Measurements from ENCODE around the gene ARF6. TPM values are rescaled to one million over a fixed set of nuclear protein-coding genes. Genes with fewer than 3 reads are reported as not detected.
A peak's percentile ranks its signal among the peaks of the same experiment; 100 is the strongest.

Gene ARF6
- total RNA-seq, 1 experiment from 2014 or later: 88.8 TPM

- H3K27ac ChIP-seq (ENCODE audit: low read depth, low read length): no peak overlapping the region
- POLR2A ChIA-PET: interaction anchor here (0.7 to 2.6 kb wide), 5 partner anchors 50 to 250 kb away, joined by 3 to 6 read pairs (median 6); partner anchors contain the start of genes DNAAF2 and KLHDC2
- peaks cover 7 to 22% of the 10 kb centered on the region in 2 experiments for H3K4me1 ChIP-seq (ENCODE audit: control insufficient read depth in 1 of 2, insufficient read depth in 2 of 2, low read length in 2 of 2)
- TF ChIP-seq POLR2AphosphoS5 (IDR thresholded peaks at IDR 0.05; ENCODE audit: low read depth, low read length): peak; percentile 55; the same call in 1 of the 2 replicates
- peak; percentile 97 for TF ChIP-seq CBX3 (IDR thresholded peaks at IDR 0.05; ENCODE audit: low read depth)
- TF ChIP-seq EZH2phosphoT487 (IDR thresholded peaks at IDR 0.05; ENCODE audit: borderline replicate concordance): no peak
- TF ChIP-seq CEBPB (IDR thresholded peaks at IDR 0.05; ENCODE audit: low read depth): peak; percentile 21
- peak; percentile 93 for TF ChIP-seq MAX (IDR thresholded peaks at IDR 0.05)
- peak; percentile 34 for TF ChIP-seq TCF7L2 (IDR thresholded peaks at IDR 0.05; ENCODE audit: borderline replicate concordance, extremely low read depth, insufficient read depth, insufficient read length)
- TF ChIP-seq CTCF (IDR thresholded peaks at IDR 0.05 in 2 of 3, conservative IDR thresholded peaks at IDR 0.05 in 1 of 3; ENCODE audit: borderline replicate concordance in 1 of 3, insufficient read depth in 1 of 3, low read depth in 2 of 3, low read length in 2 of 3): peak; percentile 74 to 92 (median 81)
- TF ChIP-seq RAD21 (IDR thresholded peaks at IDR 0.05; ENCODE audit: low read depth): peak; percentile 75
- peak; percentile 79 for TF ChIP-seq YY1 (IDR thresholded peaks at IDR 0.05; ENCODE audit: extremely low read depth, insufficient replicate concordance, low read depth, low read length)
- no peak for TF ChIP-seq ZBTB33 (IDR thresholded peaks at IDR 0.05; ENCODE audit: extremely low read depth, insufficient replicate concordance, low read length)
- 0 out of 2 replicates have a peak, but pooled peaks have one; percentile 54 for TF ChIP-seq SRF (IDR thresholded peaks at IDR 0.05; ENCODE audit: low read depth)
- no peaks in the 10 kb centered on the region for H3K9me2 ChIP-seq (ENCODE audit: insufficient read depth)
- no TSS peak for BruUV-seq (replicated peaks)
- no peaks in the 10 kb centered on the region for H3K27me3 ChIP-seq (ENCODE audit: insufficient read depth, low read length)
- H3K4me2 ChIP-seq (ENCODE audit: low read length): peak overlapping the region; percentile 63
- H4K20me1 ChIP-seq (ENCODE audit: insufficient read depth): no peaks in the 10 kb centered on the region
- ATAC-seq (peak; percentile 83), DNase-seq (ENCODE audit: low read depth, low spot score) (peak; percentile 90)
- CTCF ChIA-PET: interaction anchor here (0.6 to 4.0 kb wide), 10 partner anchors 9 to 383 kb away, joined by 3 to 76 read pairs (median 4); partner anchors contain the start of genes DNAAF2 and KLHDC2
- peak overlapping the region; percentile 82 to 89 for H3K4me3 ChIP-seq (replicated peaks in 1 of 2; ENCODE audit: low read depth in 1 of 2, low read length in 2 of 2)
- peak overlapping the region; percentile 37 for H2AFZ ChIP-seq (ENCODE audit: low read depth, low read length, poor library complexity, severe bottlenecking)
- peaks cover 40% of the 10 kb centered on the region for H3K79me2 ChIP-seq (ENCODE audit: insufficient read depth, low read length)
- no peaks in the 10 kb centered on the region for H3K9me3 ChIP-seq (ENCODE audit: control insufficient read depth in 1 of 2, insufficient read depth in 1 of 2, low read depth in 1 of 2, low read length in 2 of 2)
- intact Hi-C loops (cut with micrococcal nuclease): loop anchor here (2.0 to 10.0 kb wide), 2 partner anchors 219 to 921 kb away; partner anchors contain the start of gene DNAAF2
- no peak overlapping the region for H3K9ac ChIP-seq (ENCODE audit: low read length)
- RAD21 ChIA-PET (ENCODE audit: low non-redundant PET in 1 of 2, low total read pairs in 2 of 2, uncharacterized antibody in 2 of 2, unreplicated experiment in 2 of 2): interaction anchor here in 1 of 2 experiments (0.7 to 1.0 kb wide), 2 partner anchors 85 to 86 kb away, joined by 3 to 4 read pairs; no protein-coding TSS in a partner anchor
- H3K36me3 ChIP-seq (ENCODE audit: control insufficient read depth in 1 of 2, insufficient read depth in 2 of 2, low read length in 2 of 2): peaks cover 10 to 16% of the 10 kb centered on the region in 2 experiments; a peak in 3 of 4 replicates
These were observed 39.1 kb upstream of the ARF6 start for GRCh38 chr14:49853572-49854375.

Data from HCT116 (cell line).